Dedifferentiated amniotic fluid mesenchymal stem cell (primary cell): ENCODE results near the gene STK11IP.
"Not testable (repeated sequence)": the region's sequence is repeated elsewhere in the genome, so short reads cannot be mapped to it uniquely, and the experiment has no call there.

ENCODE experiments used
- DNase-seq: peaks from one replicate; pipeline ENCODE4 v3.0.0-alpha.2; 2016; ENCODE audit errors: extremely low spot score

The STK11IP gene

GRCh38 chr2:219648963-219649362, 51.3 kb downstream of the STK11IP start:
- DNase-seq = no peak

DNA sequence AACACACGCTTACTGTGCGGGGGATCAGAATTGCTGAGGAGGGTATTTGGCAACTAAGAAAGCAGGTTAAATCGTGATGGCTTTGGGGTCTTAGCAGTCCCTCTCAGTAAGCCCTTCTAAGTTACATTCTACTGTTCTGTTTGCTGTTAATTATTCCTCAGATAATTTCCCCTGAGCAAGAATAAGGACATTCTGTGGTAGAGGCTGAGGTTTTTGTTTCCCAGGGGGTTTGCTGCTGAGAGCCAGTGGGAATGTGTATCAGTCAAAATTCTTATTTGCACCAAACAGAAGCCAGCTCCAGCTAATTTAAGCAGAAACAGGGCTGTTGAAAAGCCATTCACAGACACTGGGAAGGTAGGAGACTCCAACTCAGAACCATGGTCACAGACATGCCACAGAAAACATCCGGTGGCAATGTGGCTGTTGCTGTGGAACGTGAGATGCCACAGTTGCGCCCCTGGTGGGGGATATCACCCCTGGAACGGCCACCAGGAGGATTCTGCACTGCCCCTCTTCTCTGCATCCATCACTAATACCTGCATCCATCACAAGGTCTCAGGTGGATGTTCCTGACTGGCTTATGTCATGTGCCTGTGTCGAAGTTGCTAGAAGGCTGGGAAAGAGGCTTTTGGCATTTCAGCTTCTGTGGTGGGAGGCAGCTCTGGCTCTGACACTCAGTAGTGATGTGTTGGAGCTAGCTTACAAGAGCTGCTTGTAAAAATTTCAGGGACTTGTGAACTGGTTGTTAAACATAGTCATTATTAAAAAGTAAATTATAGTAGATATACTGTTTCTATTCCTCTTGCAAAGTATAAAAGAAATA, 53.0 kb downstream of the STK11IP start:
- DNase-seq = no peak

GRCh38 chr2:219651656-219652055, 54.0 kb downstream of the STK11IP start:
- not testable (repeated sequence) for DNase-seq

- DNase-seq = no peak
Observed at GRCh38 chr2:219656526-219656925, 58.9 kb downstream of the STK11IP start.

DNA sequence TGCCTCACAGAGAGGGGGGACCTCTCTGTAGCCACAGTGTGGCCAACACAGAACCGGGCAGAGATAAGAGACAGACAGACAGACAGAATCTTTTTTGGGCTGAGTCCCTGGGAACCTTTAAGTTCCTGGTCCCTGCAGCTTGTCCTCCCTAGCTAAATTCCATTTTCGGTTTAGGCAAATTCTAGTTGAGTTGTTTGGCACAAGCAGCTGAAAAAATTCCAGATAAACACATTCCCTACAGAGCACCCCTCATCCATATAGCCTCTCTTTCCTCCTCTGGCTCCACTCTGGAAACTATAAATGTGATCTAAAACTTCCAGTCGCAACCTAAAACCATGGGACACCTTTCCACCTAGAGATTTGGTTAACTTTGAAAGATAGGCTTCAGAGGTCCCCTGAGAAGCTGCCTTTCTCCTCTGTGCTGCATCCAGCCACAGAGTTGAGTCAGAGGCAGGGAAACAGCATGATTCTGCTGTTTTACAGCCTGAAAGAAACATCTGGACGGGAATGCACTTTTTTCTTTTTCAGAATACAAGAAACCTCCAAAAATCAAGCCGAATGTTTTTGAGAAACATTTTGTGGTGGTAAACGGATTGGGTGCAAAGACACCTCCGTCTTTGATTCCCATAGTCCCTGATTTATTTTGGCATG, 60.7 kb downstream of the STK11IP start:
- no peak for DNase-seq

DNA sequence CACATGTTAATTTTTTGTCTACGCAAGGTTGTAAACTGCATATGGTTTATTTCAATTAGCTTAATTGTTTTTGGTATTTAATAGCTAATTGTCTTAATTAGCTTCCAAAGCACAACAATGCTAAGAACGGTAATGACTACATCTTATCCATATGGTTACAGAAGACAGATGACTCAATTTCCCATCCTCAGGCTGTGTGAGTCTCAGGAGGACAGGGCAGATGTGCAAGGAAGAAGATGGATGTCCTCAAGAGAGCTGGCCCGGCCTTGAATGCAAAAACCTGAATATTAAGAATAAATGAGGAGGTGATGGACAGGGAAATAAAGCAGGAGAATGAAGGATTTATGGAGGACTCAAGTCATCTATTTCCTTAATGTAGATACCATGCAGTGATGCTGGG, 61.2 kb downstream of the STK11IP start:
- DNase-seq = no peak

DNA sequence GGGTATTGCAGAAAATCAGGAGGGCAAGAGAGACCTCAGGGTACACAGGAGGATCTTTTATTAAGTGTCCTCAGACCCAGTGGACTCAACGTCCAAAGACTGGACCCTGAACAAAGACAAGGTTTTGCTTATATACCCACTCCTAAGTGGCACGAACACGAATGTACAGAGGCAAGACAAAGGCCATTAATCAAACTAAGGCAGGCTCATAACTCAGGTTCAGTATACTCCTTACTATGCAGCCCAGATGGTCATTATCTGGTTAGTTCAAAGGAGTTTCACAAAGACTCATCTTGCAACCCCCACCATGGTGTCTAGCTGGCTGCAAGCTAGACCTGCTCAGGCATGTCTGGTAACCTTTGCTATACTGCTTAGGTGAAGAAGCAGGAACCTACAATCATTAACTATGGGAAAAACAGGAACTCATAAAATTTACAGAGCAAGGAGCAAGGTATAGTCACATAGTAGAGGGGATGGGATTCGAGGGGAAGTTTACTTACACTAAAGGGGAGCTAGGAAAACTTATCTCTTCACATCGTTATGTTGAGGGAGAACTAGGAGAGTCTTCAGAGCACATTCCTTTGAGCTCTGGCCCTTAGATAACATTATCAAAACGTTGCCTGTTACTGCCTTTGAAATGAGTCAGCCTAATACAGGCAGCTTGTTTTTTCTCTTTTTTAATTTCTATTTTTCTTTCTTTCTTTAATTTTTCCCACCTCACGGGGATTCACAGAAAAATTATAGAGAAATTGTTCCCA, 63.7 kb downstream of the STK11IP start:
- DNase-seq = no peak

GRCh38 chr2:219661955-219662395, 64.3 kb downstream of the STK11IP start:
- no peak for DNase-seq

GRCh38 chr2:219662566-219662965, 64.9 kb downstream of the STK11IP start:
- no peak for DNase-seq

GRCh38 chr2:219663116-219663762, 65.6 kb downstream of the STK11IP start:
- no peak for DNase-seq

DNA sequence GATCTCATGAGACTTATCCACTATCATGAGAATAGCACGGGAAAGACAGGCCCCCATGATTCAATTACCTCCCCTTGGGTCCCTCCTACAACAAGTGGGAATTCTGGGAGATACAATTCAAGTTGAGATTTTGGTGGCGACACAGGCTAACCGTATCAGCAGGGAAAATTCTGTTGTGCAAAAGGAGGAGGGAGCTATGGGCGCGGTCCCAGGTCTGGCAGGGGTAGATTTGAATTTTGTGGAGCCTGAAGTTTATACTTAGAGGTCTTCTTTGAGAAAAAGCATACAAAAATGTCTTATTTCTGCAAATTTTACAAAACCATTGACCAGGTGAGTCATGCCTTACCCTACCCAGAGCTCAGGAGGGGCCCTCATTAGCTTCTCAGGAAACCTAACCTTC, 66.4 kb downstream of the STK11IP start:
- DNase-seq = no peak

GRCh38 chr2:219664944-219665343, 67.3 kb downstream of the STK11IP start:
- DNase-seq = no peak

DNA sequence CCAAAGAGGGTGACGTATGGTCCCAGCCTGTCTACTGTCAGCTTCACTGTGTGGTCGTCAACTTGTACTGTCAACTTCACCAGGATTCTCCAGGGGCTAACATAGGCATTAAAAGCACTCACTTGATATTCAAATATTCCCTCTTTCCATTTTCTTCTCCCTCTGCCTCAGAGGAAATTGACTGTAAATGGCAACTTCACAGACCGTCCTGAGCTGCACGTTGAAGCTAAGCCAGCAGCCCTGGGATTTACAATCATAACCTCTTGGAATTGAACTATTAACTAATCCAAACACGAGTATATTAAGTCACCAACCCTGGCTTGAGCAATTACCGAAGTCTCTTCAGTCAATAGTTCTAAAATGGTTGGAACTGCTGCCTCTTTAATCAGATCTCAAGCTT, 68.3 kb downstream of the STK11IP start:
- no peak for DNase-seq
